ENCODE results near the gene UBE2U. TPM values are rescaled to one million over a fixed set of nuclear protein-coding genes. Genes with fewer than 3 reads are reported as not detected.

Gene UBE2U
- total and polyA plus RNA-seq, 2 experiments from 2014 or later, result not detected

GRCh38 chr1:64302194-64302593, 98.8 kb downstream of the UBE2U start (continued):
- TF ChIP-seq, protein P1, sequence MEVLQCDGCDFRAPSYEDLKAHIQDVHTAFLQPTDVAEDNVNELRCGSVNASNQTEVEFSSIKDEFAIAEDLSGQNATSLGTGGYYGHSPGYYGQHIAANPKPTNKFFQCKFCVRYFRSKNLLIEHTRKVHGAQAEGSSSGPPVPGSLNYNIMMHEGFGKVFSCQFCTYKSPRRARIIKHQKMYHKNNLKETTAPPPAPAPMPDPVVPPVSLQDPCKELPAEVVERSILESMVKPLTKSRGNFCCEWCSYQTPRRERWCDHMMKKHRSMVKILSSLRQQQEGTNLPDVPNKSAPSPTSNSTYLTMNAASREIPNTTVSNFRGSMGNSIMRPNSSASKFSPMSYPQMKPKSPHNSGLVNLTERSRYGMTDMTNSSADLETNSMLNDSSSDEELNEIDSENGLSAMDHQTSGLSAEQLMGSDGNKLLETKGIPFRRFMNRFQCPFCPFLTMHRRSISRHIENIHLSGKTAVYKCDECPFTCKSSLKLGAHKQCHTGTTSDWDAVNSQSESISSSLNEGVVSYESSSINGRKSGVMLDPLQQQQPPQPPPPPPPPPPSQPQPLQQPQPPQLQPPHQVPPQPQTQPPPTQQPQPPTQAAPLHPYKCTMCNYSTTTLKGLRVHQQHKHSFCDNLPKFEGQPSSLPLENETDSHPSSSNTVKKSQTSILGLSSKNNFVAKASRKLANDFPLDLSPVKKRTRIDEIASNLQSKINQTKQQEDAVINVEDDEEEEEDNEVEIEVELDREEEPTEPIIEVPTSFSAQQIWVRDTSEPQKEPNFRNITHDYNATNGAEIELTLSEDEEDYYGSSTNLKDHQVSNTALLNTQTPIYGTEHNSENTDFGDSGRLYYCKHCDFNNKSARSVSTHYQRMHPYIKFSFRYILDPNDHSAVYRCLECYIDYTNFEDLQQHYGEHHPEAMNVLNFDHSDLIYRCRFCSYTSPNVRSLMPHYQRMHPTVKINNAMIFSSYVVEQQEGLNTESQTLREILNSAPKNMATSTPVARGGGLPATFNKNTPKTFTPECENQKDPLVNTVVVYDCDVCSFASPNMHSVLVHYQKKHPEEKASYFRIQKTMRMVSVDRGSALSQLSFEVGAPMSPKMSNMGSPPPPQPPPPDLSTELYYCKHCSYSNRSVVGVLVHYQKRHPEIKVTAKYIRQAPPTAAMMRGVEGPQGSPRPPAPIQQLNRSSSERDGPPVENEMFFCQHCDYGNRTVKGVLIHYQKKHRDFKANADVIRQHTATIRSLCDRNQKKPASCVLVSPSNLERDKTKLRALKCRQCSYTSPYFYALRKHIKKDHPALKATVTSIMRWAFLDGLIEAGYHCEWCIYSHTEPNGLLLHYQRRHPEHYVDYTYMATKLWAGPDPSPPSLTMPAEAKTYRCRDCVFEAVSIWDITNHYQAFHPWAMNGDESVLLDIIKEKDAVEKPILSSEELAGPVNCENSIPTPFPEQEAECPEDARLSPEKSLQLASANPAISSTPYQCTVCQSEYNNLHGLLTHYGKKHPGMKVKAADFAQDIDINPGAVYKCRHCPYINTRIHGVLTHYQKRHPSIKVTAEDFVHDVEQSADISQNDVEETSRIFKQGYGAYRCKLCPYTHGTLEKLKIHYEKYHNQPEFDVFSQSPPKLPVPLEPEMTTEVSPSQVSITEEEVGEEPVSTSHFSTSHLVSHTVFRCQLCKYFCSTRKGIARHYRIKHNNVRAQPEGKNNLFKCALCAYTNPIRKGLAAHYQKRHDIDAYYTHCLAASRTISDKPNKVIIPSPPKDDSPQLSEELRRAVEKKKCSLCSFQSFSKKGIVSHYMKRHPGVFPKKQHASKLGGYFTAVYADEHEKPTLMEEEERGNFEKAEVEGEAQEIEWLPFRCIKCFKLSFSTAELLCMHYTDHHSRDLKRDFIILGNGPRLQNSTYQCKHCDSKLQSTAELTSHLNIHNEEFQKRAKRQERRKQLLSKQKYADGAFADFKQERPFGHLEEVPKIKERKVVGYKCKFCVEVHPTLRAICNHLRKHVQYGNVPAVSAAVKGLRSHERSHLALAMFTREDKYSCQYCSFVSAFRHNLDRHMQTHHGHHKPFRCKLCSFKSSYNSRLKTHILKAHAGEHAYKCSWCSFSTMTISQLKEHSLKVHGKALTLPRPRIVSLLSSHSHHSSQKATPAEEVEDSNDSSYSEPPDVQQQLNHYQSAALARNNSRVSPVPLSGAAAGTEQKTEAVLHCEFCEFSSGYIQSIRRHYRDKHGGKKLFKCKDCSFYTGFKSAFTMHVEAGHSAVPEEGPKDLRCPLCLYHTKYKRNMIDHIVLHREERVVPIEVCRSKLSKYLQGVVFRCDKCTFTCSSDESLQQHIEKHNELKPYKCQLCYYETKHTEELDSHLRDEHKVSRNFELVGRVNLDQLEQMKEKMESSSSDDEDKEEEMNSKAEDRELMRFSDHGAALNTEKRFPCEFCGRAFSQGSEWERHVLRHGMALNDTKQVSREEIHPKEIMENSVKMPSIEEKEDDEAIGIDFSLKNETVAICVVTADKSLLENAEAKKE (CRISPR knock-in tag; IDR thresholded peaks at IDR 0.05), result no peak

DNA sequence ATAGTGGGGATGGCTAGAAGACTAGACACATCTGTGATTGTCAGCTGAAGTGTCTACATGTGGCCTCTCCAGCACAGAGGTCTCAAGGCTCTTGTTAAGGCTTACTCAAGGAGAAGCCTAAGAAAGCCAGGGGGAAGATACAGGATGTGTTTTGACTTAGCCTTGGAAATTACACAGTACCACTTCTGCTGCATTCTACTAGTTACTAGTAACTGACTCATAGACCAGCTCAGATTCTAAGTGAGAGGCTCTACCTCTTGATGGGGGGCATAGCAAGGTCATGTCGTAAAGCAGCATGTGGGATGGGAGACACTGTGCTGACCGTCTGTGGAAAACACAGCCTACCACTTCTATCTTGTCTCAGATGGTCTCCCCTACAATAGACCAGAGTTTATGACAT, 99.5 kb downstream of the UBE2U start:
- H3K9me2 ChIP-seq (ENCODE audit: insufficient read depth), result no peaks in the 10 kb centered on the region
- H3K27me3 ChIP-seq (ENCODE audit: insufficient read depth), result no peaks in the 10 kb centered on the region
- H3K79me2 ChIP-seq (replicated peaks; ENCODE audit: insufficient read depth), result no peaks in the 10 kb centered on the region
- no peak overlapping the region for H2AFZ ChIP-seq
- no peaks in the 10 kb centered on the region for H4K20me1 ChIP-seq (replicated peaks; ENCODE audit: insufficient read depth)
- H3K4me1 Mint-ChIP-seq, result peaks cover 9% of the 10 kb centered on the region; the same call in 2 of the 3 replicates
- no peaks in the 10 kb centered on the region for H3K36me3 ChIP-seq (ENCODE audit: insufficient read depth)
- H3K36me3 Mint-ChIP-seq (ENCODE audit: low read depth), result no peaks in the 10 kb centered on the region
- no peaks in the 10 kb centered on the region for H3K9me3 Mint-ChIP-seq
- H3K4me1 ChIP-seq (ENCODE audit: insufficient read depth), result peaks cover 13% of the 10 kb centered on the region
- no peaks in the 10 kb centered on the region for H3K27me3 Mint-ChIP-seq (ENCODE audit: insufficient read depth, low read depth, poor library complexity)
- H3K4me2 ChIP-seq, result no peak overlapping the region
- no peak for ATAC-seq
- H3K27ac ChIP-seq (ENCODE audit: low read depth), result no peak overlapping the region
- TF ChIP-seq ZNF331 (CRISPR knock-in tag; IDR thresholded peaks at IDR 0.05; ENCODE audit: low read depth) (no peak), EZH2 (IDR thresholded peaks at IDR 0.05; ENCODE audit: low read depth, unreplicated experiment) (no peak), STAT1 (IDR thresholded peaks at IDR 0.05; ENCODE audit: unreplicated experiment) (no peak)
- H3K27ac Mint-ChIP-seq, result no peak overlapping the region
- no peak for DNase-seq (ENCODE audit: low spot score)
- no peak overlapping the region for H3K4me3 ChIP-seq
- no peak overlapping the region for H3K4me3 Mint-ChIP-seq
- H3F3A ChIP-seq (replicated peaks; ENCODE audit: low read depth), result no peaks in the 10 kb centered on the region

DNA sequence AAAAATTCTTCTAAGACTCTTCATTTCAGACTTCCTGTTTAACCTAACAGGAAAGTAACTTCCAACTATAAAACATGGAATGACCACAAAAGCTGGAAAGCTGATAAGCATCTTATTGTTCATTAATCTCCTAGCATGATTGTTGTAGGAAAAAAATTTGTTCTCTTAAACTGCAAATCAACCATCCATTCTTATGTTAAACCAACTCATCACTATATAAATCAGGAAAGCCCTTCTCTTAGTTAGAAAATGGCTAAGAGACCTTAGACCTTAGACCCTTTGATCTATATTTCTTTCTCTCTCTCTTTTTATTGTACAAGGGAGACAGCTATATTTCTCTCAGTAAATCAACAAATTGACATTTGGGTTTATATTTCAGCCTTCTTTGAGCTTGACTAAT, 101.4 kb downstream of the UBE2U start:
- DNase-seq (ENCODE audit: low spot score), result no peak
- H3K27me3 ChIP-seq (ENCODE audit: insufficient read depth), result no peaks in the 10 kb centered on the region
- H3K4me3 ChIP-seq, result no peak overlapping the region
- no peaks in the 10 kb centered on the region for H3K9me2 ChIP-seq (ENCODE audit: insufficient read depth)
- H2AFZ ChIP-seq, result no peak overlapping the region
- TF ChIP-seq, protein P1 (CRISPR knock-in tag; IDR thresholded peaks at IDR 0.05), result no peak
- no peak for TF ChIP-seq ZNF331 (CRISPR knock-in tag; IDR thresholded peaks at IDR 0.05; ENCODE audit: low read depth)
- H3K36me3 ChIP-seq (ENCODE audit: insufficient read depth), result no peaks in the 10 kb centered on the region
- Mint-ChIP-seq H3K27ac (no peak overlapping the region), H3K36me3 (ENCODE audit: low read depth) (no peaks in the 10 kb centered on the region), H3K4me1 (peaks cover 16% of the 10 kb centered on the region; the same call in 2 of the 3 replicates), H3K9me3 (no peaks in the 10 kb centered on the region), H3K4me3 (no peak overlapping the region), H3K27me3 (ENCODE audit: insufficient read depth, low read depth, poor library complexity) (no peaks in the 10 kb centered on the region)
- H3K27ac ChIP-seq (ENCODE audit: low read depth), result no peak overlapping the region
- H4K20me1 ChIP-seq (replicated peaks; ENCODE audit: insufficient read depth), result no peaks in the 10 kb centered on the region
- no peak overlapping the region for H3K4me2 ChIP-seq
- peaks cover 13% of the 10 kb centered on the region for H3K4me1 ChIP-seq (ENCODE audit: insufficient read depth)
- H3K79me2 ChIP-seq (replicated peaks; ENCODE audit: insufficient read depth), result no peaks in the 10 kb centered on the region
- no peaks in the 10 kb centered on the region for H3F3A ChIP-seq (replicated peaks; ENCODE audit: low read depth)
- ATAC-seq, result no peak

Data from GM23338 (cell line).